HepG2 (cell line): ENCODE data around the gene DCUN1D4. TPM values are rescaled to one million over a fixed set of nuclear protein-coding genes. Genes with fewer than 3 reads are reported as not detected.

Experiments used
- BCL3 ChIP-seq: sonication (generic); formaldehyde crosslinking; IDR thresholded peaks from 2 replicates; pipeline ENCODE4 v1.5.1; 2020; ENCODE audit warnings: mild to moderate bottlenecking, missing genetic modification reagents, moderate library complexity
- CEBPB ChIP-seq: IDR thresholded peaks from 2 replicates; pipeline ENCODE4 v1.6.1; 2011; ENCODE audit warnings: low read depth, low read length, improper control_type of control experiment, borderline replicate concordance
- EZH2 ChIP-seq: conservative IDR thresholded peaks from 2 replicates; pipeline ENCODE4 v1.6.1; 2012; ENCODE audit warnings: mild to moderate bottlenecking, low read depth, low read length, moderate library complexity
- HCFC1 ChIP-seq: fragments of 150-350 bp; IDR thresholded peaks from 2 replicates; pipeline ENCODE4 v1.6.1; 2014; ENCODE audit warnings: low read depth, low read length
- HNF4A ChIP-seq: sonication (generic); formaldehyde crosslinking; IDR thresholded peaks from 2 replicates; pipeline ENCODE4 v1.4.0; 2020; ENCODE audit warnings: missing genetic modification reagents
- HOXA7 ChIP-seq: sonication (generic); formaldehyde crosslinking; IDR thresholded peaks from 2 replicates; pipeline ENCODE4 v1.8.1; 2022; ENCODE audit warnings: mild to moderate bottlenecking, missing genetic modification reagents, moderate library complexity
- KLF16 ChIP-seq, 2 experiments: sonication (generic) in 1 of 2; formaldehyde crosslinking in 1 of 2; IDR thresholded peaks; 2 replicates each; pipeline versions ENCODE4 v1.6.1 to v1.8.0; 2016 to 2023; ENCODE audit warnings: missing genetic modification reagents in 2 of 2, missing compliant biosample characterization in 1 of 2
- KMT2A ChIP-seq: sonication (generic); formaldehyde crosslinking; IDR thresholded peaks from 2 replicates; pipeline ENCODE4 v1.4.0; 2020; ENCODE audit warnings: missing genetic modification reagents
- LCORL ChIP-seq, 2 experiments: fragments of 450-650 bp in 1 of 2; sonication (generic) in 1 of 2; formaldehyde crosslinking in 1 of 2; IDR thresholded peaks; 2 replicates each; pipeline versions ENCODE4 v1.5.0 to v1.6.1; 2017 to 2020; ENCODE audit warnings: antibody characterized with exemption in 1 of 2, missing genetic modification reagents in 1 of 2
- NCOA2 ChIP-seq: sonication (generic); formaldehyde crosslinking; IDR thresholded peaks from 2 replicates; pipeline ENCODE4 v1.8.0; 2022; ENCODE audit warnings: inconsistent platforms
- NFKBIZ ChIP-seq: IDR thresholded peaks from 2 replicates; pipeline ENCODE4 v1.6.1; 2018; ENCODE audit warnings: missing genetic modification reagents, missing compliant biosample characterization
- PHF20 ChIP-seq: sonication (generic); formaldehyde crosslinking; IDR thresholded peaks from 2 replicates; pipeline ENCODE4 v1.5.0; 2020; ENCODE audit warnings: mild to moderate bottlenecking, missing genetic modification reagents
- SIN3A ChIP-seq: IDR thresholded peaks from 2 replicates; pipeline ENCODE4 v1.6.1; 2011; ENCODE audit warnings: low read depth, mild to moderate bottlenecking, control low read depth, low read length, borderline replicate concordance
- SMARCE1 ChIP-seq: fragments of 450-650 bp; IDR thresholded peaks from 2 replicates; pipeline ENCODE4 v1.6.1; 2017; ENCODE audit warnings: borderline replicate concordance
- TFAP4 ChIP-seq: sonication (generic); IDR thresholded peaks from 2 replicates; pipeline ENCODE4 v1.6.1; 2016; ENCODE audit warnings: low read depth, borderline replicate concordance
- ZNF30 ChIP-seq: sonication (generic); formaldehyde crosslinking; IDR thresholded peaks from 2 replicates; pipeline ENCODE4 v1.5.0; 2020; ENCODE audit warnings: mild to moderate bottlenecking, missing genetic modification reagents
- ZNF556 ChIP-seq: sonication (generic); formaldehyde crosslinking; IDR thresholded peaks from 2 replicates; pipeline ENCODE4 v1.4.0; 2020; ENCODE audit warnings: mild to moderate bottlenecking, missing genetic modification reagents, borderline replicate concordance
- ZNF652 ChIP-seq: IDR thresholded peaks from 2 replicates; pipeline ENCODE4 v1.6.1; 2016; ENCODE audit warnings: low read depth, borderline replicate concordance
- polyA plus RNA-seq, 8 experiments: library from polyadenylated mRNA; depleted of rRNA in 3 of 8; stranded (reverse) in 7 of 8; unstranded in 1 of 8; fragments of >200 nt; fragmentation: Illumina TruSeq in 4 of 8; extraction: Trizol in 4 of 8; gene quantifications; 2 replicates each; pipeline versions ENCODE4 v1.2.1 to v1.2.3, GENCODE V29; 2011 to 2016; ENCODE audit warnings: low read depth in 4 of 8, missing spikeins in 1 of 8, mixed read lengths in 1 of 8; ENCODE audit not compliant: insufficient read depth in 1 of 8
- total RNA-seq, 5 experiments: library from RNA; depleted of rRNA; stranded (reverse); fragments of >200 nt; fragmentation: Illumina TruSeq; extraction: Trizol; gene quantifications; 2 replicates each; pipeline ENCODE4 v1.2.3, GENCODE V29; 2016; ENCODE audit warnings: low read depth in 1 of 5
- TF ChIP-seq, protein P1 (sequence below), 2 experiments: IDR thresholded peaks; 2 replicates each; pipeline ENCODE4 v1.6.1; 2011 to 2012; ENCODE audit warnings: low read length in 2 of 2, borderline replicate concordance in 1 of 2, low read depth in 1 of 2, mild to moderate bottlenecking in 1 of 2, moderate library complexity in 1 of 2
- TF ChIP-seq, protein P2 (sequence below): sonication (generic); formaldehyde crosslinking; IDR thresholded peaks from 2 replicates; pipeline ENCODE4 v1.5.1; 2020; ENCODE audit warnings: missing genetic modification reagents, mild to moderate bottlenecking, borderline replicate concordance
- TF ChIP-seq, protein P3 (sequence below): sonication (generic); formaldehyde crosslinking; IDR thresholded peaks from 2 replicates; pipeline ENCODE4 v1.5.0; 2020; ENCODE audit warnings: missing genetic modification reagents, mild to moderate bottlenecking, borderline replicate concordance
- TF ChIP-seq, protein P4 (sequence below): sonication (generic); formaldehyde crosslinking; IDR thresholded peaks from 2 replicates; pipeline ENCODE4 v1.5.0; 2020; ENCODE audit warnings: mild to moderate bottlenecking, low read depth, missing genetic modification reagents, borderline replicate concordance

DCUN1D4 gene
- total and polyA plus RNA-seq, 2 of the 13 experiments (the other 11 are each of a cell fraction or from before 2014, with no cell fraction given) = 27.9 to 44.4 TPM

- TF ChIP-seq, protein P1, sequence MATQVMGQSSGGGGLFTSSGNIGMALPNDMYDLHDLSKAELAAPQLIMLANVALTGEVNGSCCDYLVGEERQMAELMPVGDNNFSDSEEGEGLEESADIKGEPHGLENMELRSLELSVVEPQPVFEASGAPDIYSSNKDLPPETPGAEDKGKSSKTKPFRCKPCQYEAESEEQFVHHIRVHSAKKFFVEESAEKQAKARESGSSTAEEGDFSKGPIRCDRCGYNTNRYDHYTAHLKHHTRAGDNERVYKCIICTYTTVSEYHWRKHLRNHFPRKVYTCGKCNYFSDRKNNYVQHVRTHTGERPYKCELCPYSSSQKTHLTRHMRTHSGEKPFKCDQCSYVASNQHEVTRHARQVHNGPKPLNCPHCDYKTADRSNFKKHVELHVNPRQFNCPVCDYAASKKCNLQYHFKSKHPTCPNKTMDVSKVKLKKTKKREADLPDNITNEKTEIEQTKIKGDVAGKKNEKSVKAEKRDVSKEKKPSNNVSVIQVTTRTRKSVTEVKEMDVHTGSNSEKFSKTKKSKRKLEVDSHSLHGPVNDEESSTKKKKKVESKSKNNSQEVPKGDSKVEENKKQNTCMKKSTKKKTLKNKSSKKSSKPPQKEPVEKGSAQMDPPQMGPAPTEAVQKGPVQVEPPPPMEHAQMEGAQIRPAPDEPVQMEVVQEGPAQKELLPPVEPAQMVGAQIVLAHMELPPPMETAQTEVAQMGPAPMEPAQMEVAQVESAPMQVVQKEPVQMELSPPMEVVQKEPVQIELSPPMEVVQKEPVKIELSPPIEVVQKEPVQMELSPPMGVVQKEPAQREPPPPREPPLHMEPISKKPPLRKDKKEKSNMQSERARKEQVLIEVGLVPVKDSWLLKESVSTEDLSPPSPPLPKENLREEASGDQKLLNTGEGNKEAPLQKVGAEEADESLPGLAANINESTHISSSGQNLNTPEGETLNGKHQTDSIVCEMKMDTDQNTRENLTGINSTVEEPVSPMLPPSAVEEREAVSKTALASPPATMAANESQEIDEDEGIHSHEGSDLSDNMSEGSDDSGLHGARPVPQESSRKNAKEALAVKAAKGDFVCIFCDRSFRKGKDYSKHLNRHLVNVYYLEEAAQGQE (IDR thresholded peaks at IDR 0.05; ENCODE audit: borderline replicate concordance in 1 of 2, low read depth in 1 of 2, low read length in 2 of 2) = no peak
- TF ChIP-seq, protein P2, sequence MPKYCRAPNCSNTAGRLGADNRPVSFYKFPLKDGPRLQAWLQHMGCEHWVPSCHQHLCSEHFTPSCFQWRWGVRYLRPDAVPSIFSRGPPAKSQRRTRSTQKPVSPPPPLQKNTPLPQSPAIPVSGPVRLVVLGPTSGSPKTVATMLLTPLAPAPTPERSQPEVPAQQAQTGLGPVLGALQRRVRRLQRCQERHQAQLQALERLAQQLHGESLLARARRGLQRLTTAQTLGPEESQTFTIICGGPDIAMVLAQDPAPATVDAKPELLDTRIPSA = no peak
- TF ChIP-seq TFAP4 (no peak), ZNF30 (CRISPR knock-in tag) (no peak), ZNF556 (CRISPR knock-in tag) (no peak), KLF16 (CRISPR knock-in tag; IDR thresholded peaks at IDR 0.05) (no peak; a peak in 1 of 4 replicates), NFKBIZ (CRISPR knock-in tag) (no peak), SIN3A (no peak), HOXA7 (no peak), SMARCE1 (no peak), EZH2 (no peak), HCFC1 (no peak), PHF20 (CRISPR knock-in tag) (no peak), ZNF652 (CRISPR knock-in tag) (no peak), BCL3 (no peak), HNF4A (no peak), LCORL (IDR thresholded peaks at IDR 0.05) (no peak), LCORL (CRISPR knock-in tag; IDR thresholded peaks at IDR 0.05) (no peak), KMT2A (no peak; the same call in 1 of the 2 replicates), CEBPB (no peak), NCOA2 (no peak)
- TF ChIP-seq, protein P3, sequence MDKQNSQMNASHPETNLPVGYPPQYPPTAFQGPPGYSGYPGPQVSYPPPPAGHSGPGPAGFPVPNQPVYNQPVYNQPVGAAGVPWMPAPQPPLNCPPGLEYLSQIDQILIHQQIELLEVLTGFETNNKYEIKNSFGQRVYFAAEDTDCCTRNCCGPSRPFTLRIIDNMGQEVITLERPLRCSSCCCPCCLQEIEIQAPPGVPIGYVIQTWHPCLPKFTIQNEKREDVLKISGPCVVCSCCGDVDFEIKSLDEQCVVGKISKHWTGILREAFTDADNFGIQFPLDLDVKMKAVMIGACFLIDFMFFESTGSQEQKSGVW (CRISPR knock-in tag) = no peak
- TF ChIP-seq, protein P4, sequence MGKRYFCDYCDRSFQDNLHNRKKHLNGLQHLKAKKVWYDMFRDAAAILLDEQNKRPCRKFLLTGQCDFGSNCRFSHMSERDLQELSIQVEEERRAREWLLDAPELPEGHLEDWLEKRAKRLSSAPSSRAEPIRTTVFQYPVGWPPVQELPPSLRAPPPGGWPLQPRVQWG (CRISPR knock-in tag) = no peak
Measured at GRCh38 chr4:51842554-51843308, at the start of gene DCUN1D4 (continued).
